Hepatocyte (in vitro differentiated cells): ENCODE data around the gene TOB1.

ENCODE experiments used
- CTCF ChIP-seq: fragments of 200-600 bp; sonication (generic); IDR thresholded peaks from 2 replicates; pipeline ENCODE4 v1.5.1; 2016; ENCODE audit warnings: antibody characterized with exemption, mild to moderate bottlenecking; ENCODE audit not compliant: poor library complexity
- EZH2 ChIP-seq: fragments of 200-600 bp; sonication (generic); IDR thresholded peaks from 2 replicates; pipeline ENCODE4 v1.6.1; 2016; ENCODE audit warnings: antibody characterized with exemption, mild to moderate bottlenecking, borderline replicate concordance

GRCh38 chr17:50899005-50899460, 32.9 kb upstream of the TOB1 start:
- TF ChIP-seq EZH2: no peak
- no peak for TF ChIP-seq CTCF
